HCT116 (cell line): ENCODE measurements around the gene SYCE1. TPM values are rescaled to one million over a fixed set of nuclear protein-coding genes. Genes with fewer than 3 reads are reported as not detected.

ENCODE experiments used
- ATAC-seq: fragments of 200-7000 bp; cut with Tn5 transposase; 2 replicates; pipeline ENCODE4 v1.9.1; 2020; ENCODE audit warnings: mild to moderate bottlenecking, moderate library complexity
- BruUV-seq: library from RNA; stranded (reverse); fragments of 400-500 nt; replicated peaks from 2 replicates; lab custom pipeline; 2021; lab: Mats Ljungman, UMichigan
- CTCF ChIA-PET: fragments of 300-600 bp; sonication (Branson Sonifier 250); formaldehyde crosslinking; loops from one replicate; lab custom pipeline; 2021; ENCODE audit warnings: antibody characterized with exemption; lab: Charles Lee
- POLR2A ChIA-PET: fragments of 300-600, 350-600 bp; sonication (Branson Sonifier 250); formaldehyde crosslinking; loops from one replicate; lab custom pipeline; 2021; ENCODE audit warnings: antibody characterized with exemption; lab: Charles Lee
- RAD21 ChIA-PET, 2 experiments: fragments of 300-600 bp; sonication (Branson Sonifier 250); formaldehyde crosslinking; loops; one replicate each; lab custom pipeline; 2023; ENCODE audit warnings: low total read pairs in 2 of 2; ENCODE audit not compliant: uncharacterized antibody in 2 of 2, unreplicated experiment in 2 of 2, low non-redundant PET in 1 of 2; lab: Charles Lee
- DNase-seq: peaks from one replicate; pipeline ENCODE4 v3.0.0-alpha.2; 2010; ENCODE audit warnings: low read depth, low spot score
- H2AFZ ChIP-seq: fragments of 200-600 bp; shearing (Covaris generic), sonication (generic); 2 replicates; pipeline ENCODE4 v1.6.1; 2017; ENCODE audit warnings: low read depth, mixed run types, mixed read lengths, antibody characterized with exemption, low read length; ENCODE audit not compliant: poor library complexity, severe bottlenecking
- H3K27ac ChIP-seq: 2 replicates; pipeline ENCODE4 v1.5.1; 2012; ENCODE audit warnings: low read depth, low read length
- H3K27me3 ChIP-seq: fragments of 200-600 bp; sonication (generic); 2 replicates; pipeline ENCODE4 v1.6.1; 2016; ENCODE audit warnings: mixed run types, low read length, mixed read lengths; ENCODE audit not compliant: insufficient read depth
- H3K36me3 ChIP-seq, 2 experiments: fragments of 200-500 bp in 1 of 2; fragments of 200-600 bp in 1 of 2; sonication (Bioruptor generic) in 1 of 2; sonication (generic) in 1 of 2; 2 replicates each; pipeline versions ENCODE4 v1.5.1 to v1.6.1; 2014 to 2016; ENCODE audit warnings: low read length in 2 of 2, inconsistent platforms in 1 of 2, mixed read lengths in 1 of 2, mixed run types in 1 of 2; ENCODE audit not compliant: insufficient read depth in 2 of 2, control insufficient read depth in 1 of 2
- H3K4me1 ChIP-seq, 2 experiments: fragments of 200-600 bp in 1 of 2; sonication (generic) in 1 of 2; 2 replicates each; pipeline versions ENCODE4 v1.5.1 to v1.6.1; 2012 to 2017; ENCODE audit warnings: low read length in 2 of 2, inconsistent platforms in 1 of 2, mild to moderate bottlenecking in 1 of 2, mixed read lengths in 1 of 2, mixed run types in 1 of 2, moderate library complexity in 1 of 2; ENCODE audit not compliant: insufficient read depth in 2 of 2, control insufficient read depth in 1 of 2
- H3K4me2 ChIP-seq: fragments of 200-600 bp; sonication (generic); 2 replicates; pipeline ENCODE4 v1.6.1; 2017; ENCODE audit warnings: mixed run types, low read length, mixed read lengths
- H3K4me3 ChIP-seq, 2 experiments: fragments of 200-600 bp in 1 of 2; sonication (generic) in 1 of 2; replicated peaks in 1 of 2; 2 replicates each; pipeline ENCODE4 v1.5.1; 2011 to 2016; ENCODE audit warnings: low read length in 2 of 2, control low read depth in 1 of 2, low read depth in 1 of 2, mild to moderate bottlenecking in 1 of 2, mixed read lengths in 1 of 2, mixed run types in 1 of 2
- H3K79me2 ChIP-seq: fragments of 200-600 bp; sonication (generic); 2 replicates; pipeline ENCODE4 v1.6.1; 2017; ENCODE audit warnings: mild to moderate bottlenecking, mixed run types, low read length, moderate library complexity, mixed read lengths; ENCODE audit not compliant: insufficient read depth
- H3K9ac ChIP-seq: fragments of 200-600 bp; sonication (generic); 2 replicates; pipeline ENCODE4 v1.6.1; 2016; ENCODE audit warnings: low read length, mixed read lengths
- H3K9me2 ChIP-seq: fragments of 200-600 bp; sonication (generic), shearing (Covaris generic); 2 replicates; pipeline ENCODE4 v1.6.1; 2017; ENCODE audit warnings: mixed run types, mild to moderate bottlenecking, moderate library complexity; ENCODE audit not compliant: insufficient read depth
- H3K9me3 ChIP-seq, 2 experiments: fragments of 200-500 bp in 1 of 2; fragments of 200-600 bp in 1 of 2; sonication (Bioruptor generic) in 1 of 2; sonication (generic) in 1 of 2; 2 replicates each; pipeline ENCODE4 v1.6.1; 2014 to 2017; ENCODE audit warnings: low read length in 2 of 2, mixed read lengths in 2 of 2, inconsistent platforms in 1 of 2, low read depth in 1 of 2, mild to moderate bottlenecking in 1 of 2, mixed run types in 1 of 2, moderate library complexity in 1 of 2; ENCODE audit not compliant: control insufficient read depth in 1 of 2, insufficient read depth in 1 of 2
- H4K20me1 ChIP-seq: fragments of 200-600 bp; sonication (generic), shearing (Covaris generic); 2 replicates; pipeline ENCODE4 v1.6.1; 2017; ENCODE audit warnings: mixed run types, mild to moderate bottlenecking, moderate library complexity; ENCODE audit not compliant: insufficient read depth
- CBX3 ChIP-seq: IDR thresholded peaks from 2 replicates; pipeline ENCODE4 v1.6.1; 2012; ENCODE audit warnings: low read depth
- CEBPB ChIP-seq: IDR thresholded peaks from 2 replicates; pipeline ENCODE4 v1.6.1; 2012; ENCODE audit warnings: low read depth
- EGR1 ChIP-seq: IDR thresholded peaks from 2 replicates; pipeline ENCODE4 v1.6.1; 2012; ENCODE audit warnings: low read depth
- ELF1 ChIP-seq: IDR thresholded peaks from 2 replicates; pipeline ENCODE4 v1.6.1; 2012; ENCODE audit warnings: low read depth, borderline replicate concordance
- JUND ChIP-seq: IDR thresholded peaks from 2 replicates; pipeline ENCODE4 v1.6.1; 2012
- POLR2A ChIP-seq: IDR thresholded peaks from 2 replicates; pipeline ENCODE4 v1.7.0; 2011; ENCODE audit warnings: borderline replicate concordance; ENCODE audit not compliant: insufficient read depth, insufficient read length; ENCODE audit errors: extremely low read depth
- RAD21 ChIP-seq: IDR thresholded peaks from 2 replicates; pipeline ENCODE4 v1.6.1; 2012; ENCODE audit warnings: low read depth, mild to moderate bottlenecking
- SIN3A ChIP-seq: IDR thresholded peaks from 2 replicates; pipeline ENCODE4 v1.6.1; 2012; ENCODE audit warnings: low read depth
- SRF ChIP-seq: IDR thresholded peaks from 2 replicates; pipeline ENCODE4 v1.6.1; 2012; ENCODE audit warnings: low read depth
- YY1 ChIP-seq: IDR thresholded peaks from 2 replicates; pipeline ENCODE4 v1.6.1; 2011; ENCODE audit warnings: low read length, low read depth, moderate library complexity, mild to moderate bottlenecking; ENCODE audit not compliant: insufficient replicate concordance; ENCODE audit errors: extremely low read depth
- ZFX ChIP-seq: fragments of 450-650 bp; IDR thresholded peaks from 2 replicates; pipeline ENCODE4 v1.6.1; 2017
- ZNF274 ChIP-seq: fragments of 200-500 bp; sonication (Bioruptor generic); IDR thresholded peaks from 2 replicates; pipeline ENCODE4 v1.6.1; 2014; ENCODE audit warnings: mild to moderate bottlenecking, low read depth, low read length, inconsistent platforms
- intact Hi-C: fragments of 100-400 bp; cut with micrococcal nuclease; formaldehyde crosslinking; loops from 2 replicates; pipeline ENCODE4 v1.10.0; 2022
- total RNA-seq: library from RNA; stranded (reverse); gene quantifications from one replicate; pipeline ENCODE4 v1.2.1, GENCODE V29; 2021; ENCODE audit not compliant: unreplicated experiment
- TF ChIP-seq, protein P1 (sequence below): IDR thresholded peaks from 2 replicates; pipeline ENCODE4 v1.6.1; 2011; ENCODE audit warnings: mild to moderate bottlenecking, low read length, moderate library complexity; ENCODE audit not compliant: insufficient replicate concordance; ENCODE audit errors: extremely low read depth
- TF ChIP-seq, protein P2 (sequence below): IDR thresholded peaks from 2 replicates; pipeline ENCODE4 v1.6.1; 2012
- TF ChIP-seq, protein P3 (sequence below), 3 experiments: fragments of 200-600 bp in 1 of 3; sonication (generic) in 1 of 3; IDR thresholded peaks in 2 of 3; conservative IDR thresholded peaks in 1 of 3; 2 replicates each; pipeline ENCODE4 v1.5.1; 2012 to 2017; ENCODE audit warnings: low read depth in 2 of 3, low read length in 2 of 3, antibody characterized with exemption in 1 of 3, borderline replicate concordance in 1 of 3, control low read depth in 1 of 3, mild to moderate bottlenecking in 1 of 3, mixed read lengths in 1 of 3, mixed run types in 1 of 3, moderate library complexity in 1 of 3; ENCODE audit not compliant: insufficient read depth in 1 of 3

Gene SYCE1
- total RNA-seq, 1 experiment from 2014 or later, result not detected

DNA sequence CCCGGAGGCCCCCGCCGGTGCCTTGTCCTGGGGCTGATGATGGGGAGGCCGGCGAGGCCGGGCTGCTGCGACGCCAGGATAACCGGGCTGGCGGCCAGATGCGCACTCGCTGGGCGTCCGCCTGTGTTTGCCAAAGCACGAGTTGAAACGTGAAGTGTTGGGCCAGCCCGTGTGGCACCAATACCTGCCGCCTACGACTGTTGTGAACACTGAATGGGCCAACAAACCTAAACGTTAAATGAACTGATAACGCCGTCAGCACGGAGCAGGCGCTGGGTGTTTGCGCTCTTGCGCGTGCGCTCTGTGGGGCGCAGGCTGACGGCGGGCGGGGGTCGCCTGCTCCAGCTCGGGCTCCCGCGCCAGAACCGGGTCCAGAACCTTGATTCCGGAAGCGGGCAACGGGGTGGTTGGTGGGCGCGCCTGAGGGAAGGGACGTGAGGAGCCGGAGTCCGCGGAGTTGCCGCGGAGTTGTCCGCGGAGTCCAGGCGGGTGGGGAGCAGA is 37.6 kb downstream of the SYCE1 start:
- no peaks in the 10 kb centered on the region for H3K27me3 ChIP-seq
- H3K36me3 ChIP-seq, result no peaks in the 10 kb centered on the region
- no peak for ATAC-seq
- no peak overlapping the region for H3K27ac ChIP-seq
- POLR2A ChIA-PET, result no interaction called here
- BruUV-seq, result no TSS peak
- H3K4me1 ChIP-seq, result peaks cover 2 to 15% of the 10 kb centered on the region in 2 experiments; a peak in 2 of 4 replicates
- no peak overlapping the region for H2AFZ ChIP-seq
- intact Hi-C loops, result no loop called here
- H3K9me2 ChIP-seq, result no peaks in the 10 kb centered on the region
- no peak overlapping the region for H3K9ac ChIP-seq
- H4K20me1 ChIP-seq, result no peaks in the 10 kb centered on the region
- no peaks in the 10 kb centered on the region for H3K9me3 ChIP-seq
- no peak overlapping the region for H3K4me3 ChIP-seq
- RAD21 ChIA-PET, result no interaction called here
- CTCF ChIA-PET, result no interaction called here
- H3K4me2 ChIP-seq, result no peak overlapping the region
- H3K79me2 ChIP-seq, result no peaks in the 10 kb centered on the region
- no peak for DNase-seq
- TF ChIP-seq, protein P1, sequence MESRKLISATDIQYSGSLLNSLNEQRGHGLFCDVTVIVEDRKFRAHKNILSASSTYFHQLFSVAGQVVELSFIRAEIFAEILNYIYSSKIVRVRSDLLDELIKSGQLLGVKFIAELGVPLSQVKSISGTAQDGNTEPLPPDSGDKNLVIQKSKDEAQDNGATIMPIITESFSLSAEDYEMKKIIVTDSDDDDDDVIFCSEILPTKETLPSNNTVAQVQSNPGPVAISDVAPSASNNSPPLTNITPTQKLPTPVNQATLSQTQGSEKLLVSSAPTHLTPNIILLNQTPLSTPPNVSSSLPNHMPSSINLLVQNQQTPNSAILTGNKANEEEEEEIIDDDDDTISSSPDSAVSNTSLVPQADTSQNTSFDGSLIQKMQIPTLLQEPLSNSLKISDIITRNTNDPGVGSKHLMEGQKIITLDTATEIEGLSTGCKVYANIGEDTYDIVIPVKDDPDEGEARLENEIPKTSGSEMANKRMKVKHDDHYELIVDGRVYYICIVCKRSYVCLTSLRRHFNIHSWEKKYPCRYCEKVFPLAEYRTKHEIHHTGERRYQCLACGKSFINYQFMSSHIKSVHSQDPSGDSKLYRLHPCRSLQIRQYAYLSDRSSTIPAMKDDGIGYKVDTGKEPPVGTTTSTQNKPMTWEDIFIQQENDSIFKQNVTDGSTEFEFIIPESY, result no peak
- no peak for TF ChIP-seq ZFX
- TF ChIP-seq CBX3, result no peak
- TF ChIP-seq, protein P2, sequence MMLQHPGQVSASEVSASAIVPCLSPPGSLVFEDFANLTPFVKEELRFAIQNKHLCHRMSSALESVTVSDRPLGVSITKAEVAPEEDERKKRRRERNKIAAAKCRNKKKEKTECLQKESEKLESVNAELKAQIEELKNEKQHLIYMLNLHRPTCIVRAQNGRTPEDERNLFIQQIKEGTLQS, result no peak
- no peak for TF ChIP-seq POLR2A
- TF ChIP-seq, all 23 proteins: peak for 0

DNA sequence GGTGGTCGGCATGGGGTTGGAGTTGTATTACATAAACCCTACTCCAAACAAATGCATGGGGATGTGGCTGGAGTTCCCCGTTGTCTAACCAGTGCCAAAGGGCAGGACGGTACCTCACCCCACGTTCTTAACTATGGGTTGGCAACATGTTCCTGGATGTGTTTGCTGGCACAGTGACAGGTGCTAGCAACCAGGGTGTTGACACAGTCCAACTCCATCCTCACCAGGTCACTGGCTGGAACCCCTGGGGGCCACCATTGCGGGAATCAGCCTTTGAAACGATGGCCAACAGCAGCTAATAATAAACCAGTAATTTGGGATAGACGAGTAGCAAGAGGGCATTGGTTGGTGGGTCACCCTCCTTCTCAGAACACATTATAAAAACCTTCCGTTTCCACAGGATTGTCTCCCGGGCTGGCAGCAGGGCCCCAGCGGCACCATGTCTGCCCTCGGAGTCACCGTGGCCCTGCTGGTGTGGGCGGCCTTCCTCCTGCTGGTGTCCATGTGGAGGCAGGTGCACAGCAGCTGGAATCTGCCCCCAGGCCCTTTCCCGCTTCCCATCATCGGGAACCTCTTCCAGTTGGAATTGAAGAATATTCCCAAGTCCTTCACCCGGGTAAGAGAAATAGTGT is 38.3 kb downstream of the SYCE1 start, which contains the start of gene CYP2E1:
Gene CYP2E1 (plus strand): TSS at position 407 of the 632 bp plus-strand sequence. CDS start 33 bp downstream, at position 440.
- no peak for ATAC-seq
- no peak within 1 kb of the TSS for H2AFZ ChIP-seq
- TF ChIP-seq ELF1 (no peak), ZNF274 (no peak), SIN3A (no peak), CBX3 (no peak), YY1 (no peak), EGR1 (no peak), SRF (no peak), POLR2A (no peak), CEBPB (no peak), RAD21 (no peak), JUND (no peak)
- TF ChIP-seq, protein P2, result no peak
- TF ChIP-seq, protein P3, sequence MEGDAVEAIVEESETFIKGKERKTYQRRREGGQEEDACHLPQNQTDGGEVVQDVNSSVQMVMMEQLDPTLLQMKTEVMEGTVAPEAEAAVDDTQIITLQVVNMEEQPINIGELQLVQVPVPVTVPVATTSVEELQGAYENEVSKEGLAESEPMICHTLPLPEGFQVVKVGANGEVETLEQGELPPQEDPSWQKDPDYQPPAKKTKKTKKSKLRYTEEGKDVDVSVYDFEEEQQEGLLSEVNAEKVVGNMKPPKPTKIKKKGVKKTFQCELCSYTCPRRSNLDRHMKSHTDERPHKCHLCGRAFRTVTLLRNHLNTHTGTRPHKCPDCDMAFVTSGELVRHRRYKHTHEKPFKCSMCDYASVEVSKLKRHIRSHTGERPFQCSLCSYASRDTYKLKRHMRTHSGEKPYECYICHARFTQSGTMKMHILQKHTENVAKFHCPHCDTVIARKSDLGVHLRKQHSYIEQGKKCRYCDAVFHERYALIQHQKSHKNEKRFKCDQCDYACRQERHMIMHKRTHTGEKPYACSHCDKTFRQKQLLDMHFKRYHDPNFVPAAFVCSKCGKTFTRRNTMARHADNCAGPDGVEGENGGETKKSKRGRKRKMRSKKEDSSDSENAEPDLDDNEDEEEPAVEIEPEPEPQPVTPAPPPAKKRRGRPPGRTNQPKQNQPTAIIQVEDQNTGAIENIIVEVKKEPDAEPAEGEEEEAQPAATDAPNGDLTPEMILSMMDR (IDR thresholded peaks at IDR 0.05 in 2 of 3, conservative IDR thresholded peaks at IDR 0.05 in 1 of 3; ENCODE audit: borderline replicate concordance in 1 of 3, insufficient read depth in 1 of 3, low read depth in 2 of 3, low read length in 2 of 3), result no peak

More for the DNA sequence above, 38.3 kb downstream of the SYCE1 start, which contains the start of gene CYP2E1:
- RAD21 ChIA-PET, result no interaction called here
- Histone ChIP-seq H3K9me3 (no peaks in the 10 kb centered on the region), H3K27ac (no peak within 1 kb of the TSS), H3K36me3 (no peaks in the 10 kb centered on the region), H3K4me1 (peaks cover 2 to 18% of the 10 kb centered on the region in 2 experiments; a peak in 2 of 4 replicates), H3K9me2 (no peaks in the 10 kb centered on the region), H3K79me2 (no peaks in the 10 kb centered on the region), H3K4me2 (no peak within 1 kb of the TSS), H3K9ac (no peak within 1 kb of the TSS), H3K4me3 (no peak within 1 kb of the TSS), H3K27me3 (no peaks in the 10 kb centered on the region), H4K20me1 (no peaks in the 10 kb centered on the region)
- POLR2A ChIA-PET, result no interaction called here
- intact Hi-C loops, result no loop called here
- DNase-seq, result no peak
- CTCF ChIA-PET, result no interaction called here
- BruUV-seq, result no TSS peak
